H1 (cell line): ENCODE measurements around the gene MTMR4. TPM values are rescaled to one million over a fixed set of nuclear protein-coding genes. Genes with fewer than 3 reads are reported as not detected.
A peak's percentile ranks its signal among the peaks of the same experiment; 100 is the strongest.

ENCODE experiments used
- CTCF ChIA-PET: fragments of 300-600 bp; sonication (Branson Sonifier 250); formaldehyde crosslinking; loops from one replicate; lab custom pipeline; 2021; ENCODE audit not compliant: partially characterized antibody; lab: Charles Lee
- POLR2A ChIA-PET: fragments of 300-600 bp; sonication (Branson Sonifier 250); formaldehyde crosslinking; loops from one replicate; lab custom pipeline; 2021; ENCODE audit warnings: inconsistent platforms; ENCODE audit not compliant: partially characterized antibody; lab: Charles Lee
- DNase-seq, 2 experiments: peaks; one replicate each; pipeline versions ENCODE4 v3.0.0 to v3.0.0-alpha.2; 2010 to 2022; ENCODE audit warnings: low spot score in 2 of 2, low read depth in 1 of 2, mixed read lengths in 1 of 2
- FAIRE-seq: peaks from 2 replicates; lab custom pipeline; 2011; peaks lifted over from hg19 to GRCh38; lab: Jason Lieb, UNC
- H2AFZ ChIP-seq: 2 replicates; pipeline ENCODE4 v1.8.1; 2012; ENCODE audit warnings: low read length, inconsistent platforms
- H2AK5ac ChIP-seq: 2 replicates; pipeline ENCODE4 v1.6.1; 2013; ENCODE audit warnings: low read depth, low read length
- H2BK120ac ChIP-seq: replicated peaks from 2 replicates; pipeline ENCODE3; 2013; ENCODE audit warnings: low read depth, low read length, inconsistent platforms
- H2BK12ac ChIP-seq: 2 replicates; pipeline ENCODE4 v1.6.1; 2013; ENCODE audit warnings: low read depth, low read length
- H2BK15ac ChIP-seq: 2 replicates; pipeline ENCODE4 v1.6.1; 2013; ENCODE audit warnings: low read length
- H2BK20ac ChIP-seq: 2 replicates; pipeline ENCODE4 v1.6.1; 2013; ENCODE audit warnings: low read length
- H2BK5ac ChIP-seq: 2 replicates; pipeline ENCODE4 v1.6.1; 2013; ENCODE audit warnings: low read depth, low read length
- H3K14ac ChIP-seq: 2 replicates; pipeline ENCODE4 v1.6.1; 2013; ENCODE audit warnings: inconsistent platforms; ENCODE audit not compliant: insufficient read length
- H3K18ac ChIP-seq: 2 replicates; pipeline ENCODE4 v1.6.1; 2013; ENCODE audit warnings: low read length; ENCODE audit errors: extremely low read depth
- H3K23ac ChIP-seq: 2 replicates; pipeline ENCODE4 v1.6.1; 2013; ENCODE audit warnings: inconsistent platforms; ENCODE audit not compliant: insufficient read length
- H3K23me2 ChIP-seq: 2 replicates; pipeline ENCODE4 v1.6.1; 2013; ENCODE audit warnings: low read depth, low read length
- H3K27ac ChIP-seq: 2 replicates; pipeline ENCODE4 v1.6.1; 2011; ENCODE audit warnings: low read depth, low read length, inconsistent platforms
- H3K27me3 ChIP-seq, 4 experiments: replicated peaks in 1 of 4; 1 replicate in 1 of 4; 2 replicates in 3 of 4; pipeline versions ENCODE4 v1.6.1 to v1.8.1; 2011 to 2013; ENCODE audit warnings: low read length in 3 of 4, mild to moderate bottlenecking in 3 of 4, inconsistent platforms in 2 of 4, mixed read lengths in 2 of 4, moderate library complexity in 1 of 4; ENCODE audit not compliant: control insufficient read depth in 3 of 4, insufficient read depth in 3 of 4; ENCODE audit errors: extremely low read depth in 1 of 4
- H3K36me3 ChIP-seq, 4 experiments: 2 replicates each; pipeline versions ENCODE4 v1.6.1 to v1.8.1; 2011 to 2013; ENCODE audit warnings: mild to moderate bottlenecking in 4 of 4, low read length in 3 of 4, moderate library complexity in 2 of 4, control low read depth in 1 of 4, inconsistent platforms in 1 of 4; ENCODE audit not compliant: insufficient read depth in 4 of 4, control insufficient read depth in 2 of 4
- H3K4ac ChIP-seq: replicated peaks from 2 replicates; pipeline ENCODE3; 2013; ENCODE audit warnings: low read length, low read depth, mixed read lengths, inconsistent platforms; ENCODE audit not compliant: insufficient read length
- H3K4me1 ChIP-seq, 4 experiments: replicated peaks in 1 of 4; 1 replicate in 1 of 4; 2 replicates in 3 of 4; pipeline versions ENCODE4 v1.6.1 to v1.8.1; 2011 to 2013; ENCODE audit warnings: low read length in 3 of 4, inconsistent platforms in 2 of 4, mixed read lengths in 1 of 4; ENCODE audit not compliant: insufficient read depth in 4 of 4, control insufficient read depth in 3 of 4
- H3K4me2 ChIP-seq, 2 experiments: 2 replicates each; pipeline versions ENCODE4 v1.6.1 to v1.8.1; 2011 to 2013; ENCODE audit warnings: low read depth in 2 of 2, low read length in 2 of 2, control low read depth in 1 of 2, inconsistent platforms in 1 of 2, mild to moderate bottlenecking in 1 of 2; ENCODE audit not compliant: insufficient read depth in 1 of 2
- H3K4me3 ChIP-seq, 4 experiments: fragments of 200-600, 300-600 bp in 1 of 4; sonication (generic), shearing (Covaris generic), sonication (Bioruptor Twin) in 1 of 4; 2 replicates each; pipeline versions ENCODE4 v1.5.1 to v1.8.1; 2011 to 2016; ENCODE audit warnings: low read length in 4 of 4, low read depth in 3 of 4, control low read depth in 2 of 4, inconsistent platforms in 2 of 4, mild to moderate bottlenecking in 2 of 4, mixed read lengths in 1 of 4, moderate library complexity in 1 of 4; ENCODE audit not compliant: insufficient read depth in 2 of 4; ENCODE audit errors: extremely low read depth in 1 of 4
- H3K56ac ChIP-seq: replicated peaks from 2 replicates; pipeline ENCODE3; 2013; ENCODE audit warnings: low read depth, mild to moderate bottlenecking, mixed read lengths, low read length, inconsistent platforms; ENCODE audit not compliant: insufficient read length
- H3K79me1 ChIP-seq: 2 replicates; pipeline ENCODE4 v1.6.1; 2013; ENCODE audit warnings: low read depth, low read length, control low read depth
- H3K79me2 ChIP-seq, 2 experiments: 2 replicates each; pipeline versions ENCODE4 v1.6.1 to v1.8.1; 2012 to 2013; ENCODE audit warnings: low read length in 2 of 2, mild to moderate bottlenecking in 2 of 2, inconsistent platforms in 1 of 2; ENCODE audit not compliant: insufficient read depth in 2 of 2, control insufficient read depth in 1 of 2
- H3K9ac ChIP-seq, 4 experiments: replicated peaks in 1 of 4; 1 replicate in 1 of 4; 2 replicates in 3 of 4; pipeline versions ENCODE4 v1.6.1 to v1.8.1; 2011 to 2013; ENCODE audit warnings: low read depth in 3 of 4, low read length in 3 of 4, control low read depth in 2 of 4, mild to moderate bottlenecking in 2 of 4, moderate library complexity in 2 of 4, inconsistent platforms in 1 of 4; ENCODE audit errors: extremely low read depth in 1 of 4
- H3K9me3 ChIP-seq, 2 experiments: 2 replicates each; pipeline versions ENCODE4 v1.6.1 to v1.8.1; 2012 to 2013; ENCODE audit warnings: mild to moderate bottlenecking in 2 of 2, moderate library complexity in 2 of 2, control low read depth in 1 of 2, inconsistent platforms in 1 of 2, low read depth in 1 of 2, low read length in 1 of 2, mixed read lengths in 1 of 2; ENCODE audit not compliant: insufficient read depth in 2 of 2
- H4K20me1 ChIP-seq, 2 experiments: replicated peaks in 1 of 2; 2 replicates each; pipeline versions ENCODE3 to v1.8.1; 2011 to 2013; ENCODE audit warnings: inconsistent platforms in 2 of 2, low read length in 2 of 2, mild to moderate bottlenecking in 1 of 2; ENCODE audit not compliant: insufficient read depth in 2 of 2, control insufficient read depth in 1 of 2
- H4K5ac ChIP-seq: 2 replicates; pipeline ENCODE4 v1.6.1; 2013; ENCODE audit warnings: low read length, low read depth, mixed read lengths, inconsistent platforms; ENCODE audit not compliant: insufficient read length
- H4K8ac ChIP-seq: 2 replicates; pipeline ENCODE4 v1.8.0; 2013; ENCODE audit warnings: mild to moderate bottlenecking, moderate library complexity, low read length, inconsistent platforms; ENCODE audit not compliant: insufficient read depth; ENCODE audit errors: extremely low read depth
- H4K91ac ChIP-seq: replicated peaks from 2 replicates; pipeline ENCODE3; 2013; ENCODE audit warnings: low read length, mixed read lengths, inconsistent platforms; ENCODE audit not compliant: insufficient read length
- CREB1 ChIP-seq: IDR thresholded peaks from 2 replicates; pipeline ENCODE4 v1.6.1; 2012; ENCODE audit warnings: inconsistent platforms
- KDM5A ChIP-seq: fragments of 200-600 bp; IDR thresholded peaks from 2 replicates; pipeline ENCODE4 v1.7.1; 2012; ENCODE audit warnings: mild to moderate bottlenecking, low read length, inconsistent platforms, mixed read lengths
- MAFK ChIP-seq: IDR thresholded peaks from 2 replicates; pipeline ENCODE4 v1.6.1; 2012; ENCODE audit warnings: low read depth, mild to moderate bottlenecking, improper control_type of control experiment, low read length
- PHF8 ChIP-seq: fragments of 200-600 bp; sonication (generic); conservative IDR thresholded peaks from 2 replicates; pipeline ENCODE4 v1.7.1; 2012; ENCODE audit warnings: low read depth, mild to moderate bottlenecking, inconsistent platforms, low read length, moderate library complexity
- RBBP5 ChIP-seq: IDR thresholded peaks from 2 replicates; pipeline ENCODE4 v1.7.1; 2012; ENCODE audit warnings: low read depth, mild to moderate bottlenecking, inconsistent platforms, low read length, moderate library complexity, borderline replicate concordance
- TAF1 ChIP-seq: IDR thresholded peaks from 2 replicates; pipeline ENCODE4 v1.6.1; 2011; ENCODE audit warnings: mild to moderate bottlenecking, low read depth, low read length
- TBP ChIP-seq: IDR thresholded peaks from 2 replicates; pipeline ENCODE4 v1.6.1; 2011; ENCODE audit warnings: low read depth, low read length, improper control_type of control experiment
- ZNF274 ChIP-seq: IDR thresholded peaks from 2 replicates; pipeline ENCODE4 v1.7.0; 2012; ENCODE audit warnings: low read length, borderline replicate concordance; ENCODE audit errors: extremely low read depth
- WGBS, 2 experiments: shearing (Covaris generic) in 1 of 2; methylation state at CpG; one replicate each; pipeline versions ENCODE4 v1.1.6 to v1.1.7; 2013 to 2015; ENCODE audit warnings: low lambda C conversion rate in 2 of 2, mixed read lengths in 2 of 2, inconsistent platforms in 1 of 2, low coverage in 1 of 2, missing lambda C conversion rate in 1 of 2; ENCODE audit not compliant: insufficient replicate concordance in 2 of 2, insufficient coverage in 1 of 2, insufficient read length in 1 of 2; ENCODE audit errors: extremely low coverage in 1 of 2, missing lambda C conversion rate in 1 of 2; 5-methylcytosine and 5-hydroxymethylcytosine counted together
- polyA plus RNA-seq, 7 experiments: library from polyadenylated mRNA; depleted of rRNA in 3 of 7; stranded (reverse) in 5 of 7; unstranded in 2 of 7; fragments of >200 nt in 5 of 7; fragments of 200-250 nt in 2 of 7; gene quantifications; 1 replicate in 5 of 7; 2 replicates in 1 of 7; 4 replicates in 1 of 7; pipeline versions ENCODE4 v1.2.1 to v1.2.3, GENCODE V29; 2011 to 2013; ENCODE audit warnings: missing spikeins in 2 of 7, mixed read lengths in 2 of 7
- total RNA-seq: library from RNA; stranded (reverse); fragmentation: NEBNext Ultra II Directional; extraction: Animal tissue kit (Norgen Biotek cat#: 25700); gene quantifications from 2 replicates; pipeline ENCODE4 v1.2.1, GENCODE V29; 2021
- TF ChIP-seq, protein P1 (sequence below): IDR thresholded peaks from 2 replicates; pipeline ENCODE4 v1.6.1; 2012; ENCODE audit warnings: low read length, inconsistent platforms
- TF ChIP-seq, protein P2 (sequence below): IDR thresholded peaks from 2 replicates; pipeline ENCODE4 v1.6.1; 2011; ENCODE audit warnings: low read length, improper control_type of control experiment

The MTMR4 gene
- total and polyA plus RNA-seq, 2 of the 8 experiments (the other 6 are each of a cell fraction or from before 2014, with no cell fraction given), result 15.9 to 39.2 TPM

DNA sequence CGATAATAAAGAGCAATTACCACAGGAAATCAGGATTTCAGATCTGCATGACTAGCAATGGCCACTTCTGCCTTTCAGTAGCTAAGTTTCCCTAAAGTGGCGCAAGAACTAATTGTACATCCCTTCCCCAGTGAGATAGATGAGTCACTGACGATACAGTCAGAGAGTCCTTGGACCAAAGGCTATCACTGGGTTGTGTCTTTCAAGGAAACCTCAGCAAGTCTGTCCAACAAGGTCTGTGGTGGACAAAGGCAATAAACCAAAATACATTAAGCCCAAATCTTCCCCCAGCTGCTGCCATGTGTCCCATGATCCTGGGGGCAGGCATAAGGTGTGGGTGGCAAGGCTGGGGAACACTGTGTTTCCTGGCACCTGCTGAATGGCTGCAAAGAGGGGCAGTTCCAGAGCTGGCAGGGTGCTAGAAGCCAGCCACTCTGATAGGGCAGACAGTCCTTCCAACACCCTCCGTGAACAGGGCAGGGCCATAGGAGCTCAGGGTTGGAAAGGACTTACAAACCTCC, 20.5 kb upstream of the MTMR4 start:
- Histone ChIP-seq H3K23ac (no peak overlapping the region), H3K4me1 (peaks cover 7 to 12% (median 7%) of the 10 kb centered on the region in 4 experiments), H3K79me1 (no peaks in the 10 kb centered on the region), H2BK15ac (no peak overlapping the region), H3K27me3 (peaks cover 0 to 6% (median 4%) of the 10 kb centered on the region in 4 experiments; a peak in 5 of 7 replicates), H2AFZ (no peak overlapping the region), H2BK120ac (no peak overlapping the region), H3K18ac (no peak overlapping the region), H2BK12ac (peak overlapping the region; percentile 80; the same call in 1 of the 2 replicates), H3K9me3 (no peaks in the 10 kb centered on the region), H4K5ac (no peak overlapping the region), H3K79me2 (no peaks in the 10 kb centered on the region), H3K56ac (no peak overlapping the region), H3K36me3 (no peaks in the 10 kb centered on the region), H3K4ac (no peak overlapping the region), H3K14ac (no peak overlapping the region), H3K23me2 (peaks cover 12% of the 10 kb centered on the region), H3K27ac (no peak overlapping the region), H3K4me3 (no peak overlapping the region), H4K8ac (no peak overlapping the region), H2BK5ac (no peak overlapping the region), H4K91ac (no peak overlapping the region), H2AK5ac (no peak overlapping the region), H4K20me1 (no peaks in the 10 kb centered on the region), H3K4me2 (no peak overlapping the region), H3K9ac (no peak overlapping the region), H2BK20ac (peak overlapping the region; percentile 53; the same call in 1 of the 2 replicates)
- ChIA-PET POLR2A (interaction anchor here (1.3 to 6.0 kb wide), 3 partner anchors 22 to 124 kb away, joined by 4 to 31 read pairs (median 20); no protein-coding TSS in a partner anchor), CTCF (interaction anchor here (1.6 to 16.5 kb wide), 6 partner anchors 7 to 43 kb away, joined by 5 to 163 read pairs (median 23); a partner anchor contains a TSS)
- 79% methylated on average over 4 of the region's 4 CpGs; no CpG with 5 or more reads in 1 of the 2 experiments for WGBS, 2 experiments
- FAIRE-seq (no peak), DNase-seq (no peak)
- TF ChIP-seq PHF8, result no peak
- TF ChIP-seq, protein P1, sequence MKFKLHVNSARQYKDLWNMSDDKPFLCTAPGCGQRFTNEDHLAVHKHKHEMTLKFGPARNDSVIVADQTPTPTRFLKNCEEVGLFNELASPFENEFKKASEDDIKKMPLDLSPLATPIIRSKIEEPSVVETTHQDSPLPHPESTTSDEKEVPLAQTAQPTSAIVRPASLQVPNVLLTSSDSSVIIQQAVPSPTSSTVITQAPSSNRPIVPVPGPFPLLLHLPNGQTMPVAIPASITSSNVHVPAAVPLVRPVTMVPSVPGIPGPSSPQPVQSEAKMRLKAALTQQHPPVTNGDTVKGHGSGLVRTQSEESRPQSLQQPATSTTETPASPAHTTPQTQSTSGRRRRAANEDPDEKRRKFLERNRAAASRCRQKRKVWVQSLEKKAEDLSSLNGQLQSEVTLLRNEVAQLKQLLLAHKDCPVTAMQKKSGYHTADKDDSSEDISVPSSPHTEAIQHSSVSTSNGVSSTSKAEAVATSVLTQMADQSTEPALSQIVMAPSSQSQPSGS, result no peak
- TF ChIP-seq, protein P2, sequence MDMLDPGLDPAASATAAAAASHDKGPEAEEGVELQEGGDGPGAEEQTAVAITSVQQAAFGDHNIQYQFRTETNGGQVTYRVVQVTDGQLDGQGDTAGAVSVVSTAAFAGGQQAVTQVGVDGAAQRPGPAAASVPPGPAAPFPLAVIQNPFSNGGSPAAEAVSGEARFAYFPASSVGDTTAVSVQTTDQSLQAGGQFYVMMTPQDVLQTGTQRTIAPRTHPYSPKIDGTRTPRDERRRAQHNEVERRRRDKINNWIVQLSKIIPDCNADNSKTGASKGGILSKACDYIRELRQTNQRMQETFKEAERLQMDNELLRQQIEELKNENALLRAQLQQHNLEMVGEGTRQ, result no peak
- no peak for TF ChIP-seq TAF1
- no peak for TF ChIP-seq CREB1
- TF ChIP-seq RBBP5, result no peak
- no peak for TF ChIP-seq ZNF274
- no peak for TF ChIP-seq KDM5A
- no peak for TF ChIP-seq TBP
- TF ChIP-seq MAFK, result no peak
